Stimulated activated CD8-positive, alpha-beta memory T cell treated with anti-CD3 and anti-CD28 coated beads, Interleukin-12 subunit alpha, Interleukin-12 subunit beta, amount 100 ng/mL, for 24 hours (primary cell): ENCODE results near the gene TPH2.

Experiments used
- DNase-seq: peaks from one replicate; pipeline ENCODE4 v3.0.0-alpha.2; 2020; ENCODE audit errors: extremely low read depth

TPH2 gene

GRCh38 chr12:71938728-71939385 is at the start of gene TPH2:
TPH2 (plus strand) TSS chr12:71938845; CDS start chr12:71938987, 142 bp downstream.
- DNase-seq: no peak

- DNase-seq: no peak
These were observed 48.2 kb upstream of the TPH2 start for GRCh38 chr12:71890475-71890874.

DNA sequence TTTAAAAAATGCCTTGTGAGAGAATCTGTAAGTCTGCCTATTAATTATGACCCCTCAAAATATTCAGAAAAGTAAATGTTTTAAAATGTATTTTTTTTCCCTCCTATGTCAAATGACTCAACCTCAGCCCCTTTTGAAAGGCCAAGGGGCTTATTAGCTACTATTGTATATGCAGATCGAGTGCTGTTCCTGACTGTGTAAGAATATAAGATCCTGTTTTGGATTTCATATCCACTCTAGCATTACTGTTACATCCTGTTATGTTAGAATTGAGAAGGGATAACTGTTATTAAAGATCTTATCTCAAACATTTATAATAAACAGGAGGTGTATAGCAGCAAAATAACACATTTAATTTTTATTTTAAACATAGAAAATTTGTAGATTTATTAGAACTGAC is 46.6 kb upstream of the TPH2 start:
- DNase-seq: no peak

GRCh38 chr12:71896205-71896882 is 42.3 kb upstream of the TPH2 start:
- DNase-seq: no peak

DNA sequence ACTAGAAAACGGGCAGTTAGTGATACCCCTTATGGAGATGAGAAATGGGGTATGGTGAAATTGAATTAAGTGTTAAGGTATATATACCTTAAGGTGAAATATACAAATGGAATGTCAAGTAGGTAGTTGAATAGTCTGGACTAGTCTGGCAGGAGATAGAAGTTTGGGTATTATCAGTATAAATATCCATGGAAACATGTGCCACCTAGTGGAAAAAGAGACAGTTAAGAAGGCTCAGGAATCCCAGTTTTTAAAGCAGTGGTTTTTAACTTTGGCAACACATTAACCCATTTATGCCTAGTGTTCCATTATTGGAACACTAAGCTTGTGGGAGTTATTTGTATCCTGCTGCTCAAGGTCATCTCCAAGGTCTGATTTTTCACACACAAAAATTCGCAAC is 38.6 kb upstream of the TPH2 start:
- no peak for DNase-seq

GRCh38 chr12:71904629-71905028 is 34.0 kb upstream of the TPH2 start:
- DNase-seq: no peak

- no peak for DNase-seq
These were observed 3.1 kb upstream of the TPH2 start for GRCh38 chr12:71935594-71935993.

DNA sequence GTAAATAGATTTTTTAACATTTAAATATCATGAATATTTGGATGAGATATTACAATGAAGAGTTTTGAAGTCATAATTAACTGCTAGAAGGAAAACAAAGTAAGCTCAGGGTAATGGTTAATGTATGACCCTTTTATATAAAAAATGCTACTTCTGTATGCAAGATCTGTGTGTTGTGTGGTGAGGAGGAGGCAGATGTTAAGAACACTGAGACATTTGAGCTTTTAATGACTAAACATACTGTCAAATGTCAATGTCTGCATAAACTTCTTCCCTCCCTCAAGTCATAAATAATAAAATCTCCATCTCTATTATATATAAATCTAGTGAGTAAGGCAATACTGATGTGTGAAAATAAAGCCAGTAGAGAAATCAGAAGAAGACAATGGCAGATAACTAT is 1.4 kb downstream of the TPH2 start:
- no peak for DNase-seq

DNA sequence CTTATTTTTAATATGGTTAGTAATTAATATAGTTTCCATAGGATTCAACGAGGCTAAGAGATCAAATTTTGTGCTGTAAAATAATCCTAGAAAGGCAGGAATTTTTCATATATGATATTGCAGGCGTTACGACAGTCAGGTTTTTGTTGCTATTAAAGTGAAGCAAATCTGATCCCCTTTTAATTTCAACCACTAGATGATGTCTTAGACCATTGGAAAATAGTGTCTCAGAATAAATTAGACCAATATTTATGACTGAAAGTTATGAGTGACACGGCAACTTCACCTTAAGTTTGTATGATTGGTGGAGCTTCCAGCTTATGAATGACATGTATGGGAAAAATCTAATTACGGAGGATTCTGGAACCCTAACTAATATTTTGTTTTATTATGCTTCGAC is 2.5 kb downstream of the TPH2 start:
- DNase-seq: no peak

DNA sequence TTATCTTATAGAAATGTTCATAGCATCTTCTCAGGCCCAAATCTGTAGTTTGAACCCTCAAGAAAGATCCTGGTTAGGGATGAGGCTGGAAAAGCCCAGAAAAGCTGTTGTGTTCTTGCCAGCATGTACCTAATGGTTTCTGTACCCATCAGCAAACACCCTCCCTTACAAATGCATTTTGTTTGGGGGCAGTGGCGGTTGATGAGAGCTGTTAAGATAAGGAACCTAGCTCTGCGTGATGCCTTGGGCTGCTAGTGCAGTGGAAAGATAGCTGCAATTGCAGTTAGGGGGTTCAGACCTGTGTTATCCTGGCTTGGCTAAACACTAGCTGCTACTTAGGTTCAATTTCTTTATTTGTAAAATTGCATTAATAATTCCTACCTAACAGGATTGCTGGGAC is 3.6 kb downstream of the TPH2 start:
- DNase-seq: no peak

DNA sequence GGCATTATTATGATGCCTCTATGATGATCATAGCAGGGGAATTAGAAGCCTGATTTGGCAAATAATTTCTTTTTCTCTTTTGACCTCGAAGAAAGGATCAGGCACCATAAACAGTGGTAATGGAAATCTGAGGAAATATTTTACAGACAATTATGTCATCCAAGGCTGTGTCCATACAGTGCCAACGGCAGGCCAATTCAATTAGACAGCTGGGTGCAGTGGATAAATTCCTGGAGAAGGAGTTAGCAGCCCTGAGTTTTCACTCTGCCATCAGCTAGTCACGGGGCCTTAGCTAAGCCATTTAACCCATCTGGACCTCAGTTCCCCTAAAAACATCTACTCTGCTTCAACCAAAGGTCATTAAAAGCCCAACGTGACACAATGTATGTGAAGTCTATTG is 4.1 kb downstream of the TPH2 start:
- DNase-seq: no peak

DNA sequence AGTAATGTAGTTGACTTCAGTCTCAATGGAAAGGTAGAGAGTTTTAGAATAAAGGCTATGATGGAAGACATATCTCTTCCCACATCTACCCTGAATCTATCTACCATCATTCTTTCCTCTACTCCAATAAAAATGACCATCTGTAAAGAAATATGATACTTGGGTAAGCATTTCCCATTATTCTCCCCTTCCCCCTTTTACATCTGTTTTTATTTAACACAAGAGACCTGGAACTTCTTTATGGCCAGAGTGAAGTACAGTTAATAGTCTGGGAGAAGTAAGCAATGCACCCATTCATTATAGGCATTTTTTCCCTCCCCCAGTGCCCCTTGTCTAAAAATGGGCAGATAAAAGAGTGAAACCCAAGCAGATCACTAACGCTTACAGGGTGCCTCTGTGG is 6.5 kb downstream of the TPH2 start:
- no peak for DNase-seq

DNA sequence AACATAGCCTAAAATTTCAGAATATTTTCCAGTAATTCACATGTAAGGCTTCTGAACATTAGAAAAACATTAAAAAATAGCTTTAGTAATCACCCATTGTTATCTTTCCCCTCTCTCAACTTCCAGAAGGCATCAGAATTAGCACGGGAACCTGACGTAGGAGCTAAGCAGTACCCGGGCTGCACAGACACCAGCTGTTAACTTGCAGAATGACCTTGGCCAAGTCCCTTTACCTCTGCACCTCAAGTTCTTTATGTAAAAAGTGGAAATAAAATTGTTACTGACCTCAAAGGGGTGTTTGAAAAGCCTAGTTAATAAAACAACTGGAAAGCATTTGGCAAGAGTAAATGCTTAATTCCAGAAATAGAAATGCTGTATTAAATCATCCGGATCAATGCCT is 7.2 kb downstream of the TPH2 start:
- DNase-seq: no peak

DNA sequence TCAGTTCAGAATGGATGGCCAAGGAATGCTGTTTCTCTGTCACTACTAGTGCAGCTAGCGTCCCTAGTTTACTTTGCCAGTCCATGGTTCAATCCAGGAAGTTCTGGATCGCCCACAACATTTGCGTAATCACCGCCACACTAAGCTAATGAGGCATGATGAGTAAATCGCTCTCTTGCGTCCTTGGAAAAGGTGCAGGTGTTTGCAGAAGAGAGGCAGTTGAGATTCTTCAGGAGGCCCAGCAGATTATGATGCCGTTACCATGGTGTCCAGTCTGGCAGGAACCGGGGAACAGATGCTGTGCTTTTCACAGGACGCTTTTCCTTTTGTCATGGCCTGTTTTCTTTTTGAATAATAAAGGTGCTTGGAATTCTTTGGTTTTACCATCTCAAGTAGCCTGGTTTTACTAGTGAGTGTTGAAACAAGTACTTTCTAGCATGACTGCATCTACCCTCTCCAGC is 9.0 kb downstream of the TPH2 start:
- no peak for DNase-seq

DNA sequence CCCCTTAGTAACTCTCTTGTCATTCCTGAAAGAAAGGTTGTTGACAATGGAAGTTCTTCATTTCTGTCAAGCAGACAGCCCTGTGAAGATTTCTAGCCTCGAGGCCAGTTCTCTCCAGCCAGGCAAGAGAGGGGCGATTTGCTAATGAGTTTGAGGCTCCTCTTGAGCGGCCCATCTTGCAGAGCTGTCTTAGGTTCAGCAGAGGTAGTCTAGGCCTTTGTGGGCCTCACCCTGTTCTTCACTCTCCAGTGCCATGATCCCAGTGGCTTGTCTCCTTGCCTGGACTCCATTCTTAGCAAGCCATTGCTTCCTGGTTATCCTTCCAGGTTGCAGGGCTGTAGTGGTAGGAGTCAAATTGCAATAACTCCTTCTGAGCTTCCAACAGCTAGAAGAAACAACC is 9.7 kb downstream of the TPH2 start:
- no peak for DNase-seq

- no peak for DNase-seq
These were observed 11.0 kb downstream of the TPH2 start for GRCh38 chr12:71949646-71950045.

DNA sequence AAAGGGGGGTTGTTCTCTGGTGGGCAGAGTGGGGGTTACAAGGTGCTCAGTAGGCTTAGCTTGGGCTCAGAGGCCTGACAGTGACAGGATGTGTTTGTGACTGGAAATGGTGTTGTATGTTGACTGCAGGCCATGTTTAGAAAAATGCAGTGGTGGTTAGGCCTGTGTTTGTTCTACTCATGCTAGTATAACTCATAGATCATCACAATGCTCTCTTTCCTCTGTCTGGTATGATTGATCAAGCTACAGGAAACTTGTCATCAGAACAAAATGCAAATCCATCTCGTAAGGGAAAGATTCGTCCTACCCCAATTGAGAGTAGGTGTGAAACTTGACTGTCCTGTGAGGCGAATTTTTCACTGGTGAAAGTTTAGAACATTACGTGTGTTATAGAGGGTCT is 11.8 kb downstream of the TPH2 start:
- no peak for DNase-seq

GRCh38 chr12:71950819-71951218 is 12.2 kb downstream of the TPH2 start:
- no peak for DNase-seq

DNA sequence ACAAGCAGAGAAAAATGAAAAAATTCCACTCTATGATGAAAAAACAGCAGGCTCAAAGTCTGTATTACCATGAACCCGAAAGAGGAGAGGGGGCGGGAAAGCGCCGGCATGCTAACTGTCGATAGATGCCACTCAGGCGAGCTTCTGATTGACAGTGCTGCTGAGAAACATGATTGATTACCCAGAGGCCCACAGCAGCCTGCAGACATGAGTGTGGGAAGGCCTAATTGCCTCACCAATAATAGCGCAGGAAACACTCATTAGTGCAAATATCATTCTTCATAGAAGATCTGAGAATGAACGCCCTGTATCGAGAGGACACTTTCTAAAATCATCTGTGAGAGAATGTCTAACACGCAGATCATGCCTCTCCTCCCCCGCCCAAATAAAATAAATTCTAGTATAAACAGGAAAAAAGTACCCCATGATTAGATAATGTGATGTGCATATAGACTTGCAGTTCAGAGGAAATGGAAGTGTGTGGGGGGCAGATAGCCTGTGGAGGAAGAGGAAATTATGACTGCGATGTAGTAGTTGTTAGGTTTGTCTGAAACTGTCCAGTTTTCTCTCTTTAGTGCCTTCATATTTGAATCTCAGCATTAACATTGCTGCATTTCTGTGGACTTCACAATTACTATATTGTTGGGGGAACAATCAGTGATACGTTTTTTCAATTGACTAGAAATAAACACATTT is 15.6 kb downstream of the TPH2 start:
- no peak for DNase-seq

DNA sequence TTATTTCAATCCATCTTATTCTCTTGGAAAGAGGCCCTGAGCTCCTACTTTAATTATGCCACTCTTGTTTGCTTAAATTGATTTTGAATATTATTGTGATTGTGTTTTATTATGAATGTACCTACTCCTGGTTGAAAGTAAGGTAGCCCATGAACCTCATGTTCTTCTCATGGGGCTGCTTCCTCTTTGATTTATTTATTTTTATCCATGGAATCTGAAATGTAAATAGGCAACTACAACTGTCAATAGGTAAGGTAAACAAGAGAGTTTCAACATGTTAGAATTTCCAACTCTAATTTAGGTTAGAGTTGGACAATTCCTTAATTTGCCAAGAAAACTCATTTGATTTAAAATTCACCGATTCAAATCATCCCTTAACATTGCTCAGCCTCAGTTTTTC is 16.2 kb downstream of the TPH2 start:
- no peak for DNase-seq

DNA sequence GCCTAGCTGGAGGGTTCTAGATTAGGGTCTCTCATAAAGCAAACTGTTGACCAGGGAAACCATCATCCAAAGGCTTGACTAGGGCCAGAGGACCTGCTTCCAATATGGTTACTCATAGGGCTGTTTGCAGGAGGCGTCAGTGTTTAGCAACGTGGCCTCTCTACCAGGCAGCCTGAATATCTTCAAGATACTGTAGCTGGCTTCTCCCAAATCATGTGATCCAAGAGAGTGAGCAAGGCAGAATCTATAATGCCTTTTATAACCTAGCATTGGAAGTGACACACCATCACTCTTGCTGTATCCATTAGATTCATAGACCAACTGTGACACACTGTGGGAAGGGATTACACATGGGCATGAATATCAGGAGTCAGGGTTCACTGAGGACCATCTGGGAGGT is 17.3 kb downstream of the TPH2 start:
- DNase-seq: no peak

GRCh38 chr12:71958056-71958455 is 19.4 kb downstream of the TPH2 start:
- DNase-seq: no peak

GRCh38 chr12:71958457-71958856 is 19.8 kb downstream of the TPH2 start:
- no peak for DNase-seq
